GM12801 (cell line): Measurements from ENCODE around the gene EGFL6.

Source experiments
- TF ChIP-seq, protein P1 (sequence below): IDR thresholded peaks from one replicate; pipeline ENCODE4 v1.5.1; 2011; ENCODE audit warnings: control low read depth; ENCODE audit not compliant: insufficient read length; ENCODE audit errors: extremely low read depth

The EGFL6 gene

DNA sequence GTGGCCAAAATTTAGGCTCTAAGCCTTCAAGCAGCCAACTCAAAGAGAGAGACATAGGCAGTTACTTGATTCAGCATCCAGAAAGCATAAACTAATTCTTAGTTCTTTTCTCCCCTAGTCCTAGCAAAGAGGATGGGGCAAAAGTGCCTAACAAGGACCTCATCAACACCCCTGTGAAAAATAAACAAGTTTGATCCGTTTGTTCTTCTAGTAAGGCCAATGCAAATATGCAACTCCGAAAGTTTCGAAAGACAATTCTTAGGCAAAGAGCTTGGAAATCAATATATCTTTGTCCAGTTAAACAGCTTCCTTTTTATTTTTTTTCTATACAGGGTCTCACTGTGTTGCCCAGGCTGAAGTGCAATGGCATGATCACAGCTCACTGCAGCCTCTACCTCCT is 31.0 kb upstream of the EGFL6 start:
- TF ChIP-seq, protein P1, sequence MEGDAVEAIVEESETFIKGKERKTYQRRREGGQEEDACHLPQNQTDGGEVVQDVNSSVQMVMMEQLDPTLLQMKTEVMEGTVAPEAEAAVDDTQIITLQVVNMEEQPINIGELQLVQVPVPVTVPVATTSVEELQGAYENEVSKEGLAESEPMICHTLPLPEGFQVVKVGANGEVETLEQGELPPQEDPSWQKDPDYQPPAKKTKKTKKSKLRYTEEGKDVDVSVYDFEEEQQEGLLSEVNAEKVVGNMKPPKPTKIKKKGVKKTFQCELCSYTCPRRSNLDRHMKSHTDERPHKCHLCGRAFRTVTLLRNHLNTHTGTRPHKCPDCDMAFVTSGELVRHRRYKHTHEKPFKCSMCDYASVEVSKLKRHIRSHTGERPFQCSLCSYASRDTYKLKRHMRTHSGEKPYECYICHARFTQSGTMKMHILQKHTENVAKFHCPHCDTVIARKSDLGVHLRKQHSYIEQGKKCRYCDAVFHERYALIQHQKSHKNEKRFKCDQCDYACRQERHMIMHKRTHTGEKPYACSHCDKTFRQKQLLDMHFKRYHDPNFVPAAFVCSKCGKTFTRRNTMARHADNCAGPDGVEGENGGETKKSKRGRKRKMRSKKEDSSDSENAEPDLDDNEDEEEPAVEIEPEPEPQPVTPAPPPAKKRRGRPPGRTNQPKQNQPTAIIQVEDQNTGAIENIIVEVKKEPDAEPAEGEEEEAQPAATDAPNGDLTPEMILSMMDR: no peak

DNA sequence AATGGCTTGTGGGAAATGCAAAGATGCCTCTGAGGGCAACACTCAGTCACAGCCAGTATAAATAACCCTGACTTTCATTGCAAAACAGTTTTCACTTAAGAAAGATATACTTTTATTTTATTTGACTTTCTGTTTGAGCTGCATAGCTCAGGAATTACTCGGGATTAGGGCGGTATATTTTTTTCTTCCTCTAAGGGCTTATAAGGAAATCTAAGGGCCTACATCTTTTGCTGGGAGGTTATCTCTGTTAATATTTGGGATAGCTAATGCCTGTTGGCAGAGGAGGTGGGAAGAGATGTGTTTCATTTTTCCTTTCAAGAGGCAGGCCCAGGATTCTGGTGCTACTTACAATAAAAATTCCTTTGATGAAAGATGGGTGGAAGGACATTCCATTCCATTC is 28.8 kb upstream of the EGFL6 start:
- TF ChIP-seq, protein P1: no peak

DNA sequence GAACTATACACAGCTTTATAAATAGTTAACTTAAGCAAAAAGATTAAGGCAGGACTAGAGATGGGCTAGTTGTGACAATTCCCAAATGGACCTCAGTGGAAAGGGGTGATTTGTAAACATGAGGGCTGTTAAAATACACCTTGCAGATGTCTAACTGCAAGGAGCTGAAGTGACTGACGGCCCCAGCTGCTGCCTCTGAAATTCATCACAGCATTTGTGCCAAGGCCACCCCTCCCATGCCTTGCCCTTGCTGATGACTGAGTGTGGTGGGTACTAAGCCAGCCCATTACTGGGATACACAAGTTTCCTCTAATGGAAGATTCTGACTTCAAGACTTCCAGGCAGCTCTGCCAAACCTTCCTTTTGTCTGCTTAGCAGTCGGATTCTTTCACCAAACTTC is 23.7 kb upstream of the EGFL6 start:
- TF ChIP-seq, protein P1: no peak

DNA sequence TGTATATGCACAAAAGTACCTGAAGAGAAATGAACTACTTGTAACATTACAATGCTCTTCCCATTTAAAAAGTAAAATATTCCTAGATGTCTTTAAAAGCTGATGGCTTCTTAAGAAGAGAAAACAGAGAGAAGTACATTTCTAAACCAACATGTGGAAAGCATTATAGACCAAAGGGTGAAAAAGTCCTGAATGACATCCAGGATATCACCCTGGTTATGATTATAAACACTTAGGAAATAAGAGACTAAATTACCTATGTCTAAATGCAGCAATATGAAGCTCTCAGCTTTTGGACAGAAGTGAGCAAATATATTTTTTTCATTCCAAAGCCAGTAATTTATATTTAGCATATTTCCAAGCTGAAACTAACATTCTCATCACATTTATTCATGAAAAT is 21.7 kb upstream of the EGFL6 start:
- TF ChIP-seq, protein P1: no peak

DNA sequence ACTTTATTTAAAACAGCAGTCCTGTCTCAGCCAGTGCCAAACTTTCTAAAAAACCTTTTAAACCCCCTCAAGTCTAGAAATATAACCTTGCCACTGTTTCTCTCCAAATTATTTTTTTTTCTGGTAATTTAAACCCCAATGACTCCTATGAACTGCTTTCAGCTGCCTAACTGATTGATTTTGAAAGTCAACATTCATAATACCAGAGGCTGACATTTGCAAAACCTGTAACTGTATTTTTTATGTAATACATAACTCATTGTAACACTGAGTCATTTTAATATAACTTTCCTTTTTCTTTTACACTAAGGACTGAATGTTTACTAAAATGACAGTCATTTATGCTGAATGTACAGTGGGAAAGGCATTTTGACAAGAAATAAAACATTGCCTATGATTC is 19.1 kb upstream of the EGFL6 start:
- TF ChIP-seq, protein P1: no peak

DNA sequence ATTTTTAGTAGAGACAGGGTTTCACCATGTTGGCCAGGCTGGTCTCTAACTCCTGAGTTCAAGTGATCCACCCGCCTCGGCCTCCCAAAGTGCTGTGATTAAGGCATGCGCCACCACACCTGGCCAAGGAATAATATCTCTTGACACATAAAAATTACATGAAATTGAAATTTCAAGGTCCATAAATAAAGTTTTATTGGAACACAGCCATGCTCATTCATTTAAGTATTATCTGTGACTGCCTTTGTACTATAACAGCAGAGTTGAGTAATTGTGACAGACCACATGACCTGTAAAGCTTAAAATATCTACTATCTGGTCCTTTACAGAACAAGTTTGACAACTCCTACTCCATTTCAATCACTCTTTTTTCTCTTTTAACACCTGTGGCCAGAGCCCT is 17.8 kb upstream of the EGFL6 start:
- TF ChIP-seq, protein P1: no peak

DNA sequence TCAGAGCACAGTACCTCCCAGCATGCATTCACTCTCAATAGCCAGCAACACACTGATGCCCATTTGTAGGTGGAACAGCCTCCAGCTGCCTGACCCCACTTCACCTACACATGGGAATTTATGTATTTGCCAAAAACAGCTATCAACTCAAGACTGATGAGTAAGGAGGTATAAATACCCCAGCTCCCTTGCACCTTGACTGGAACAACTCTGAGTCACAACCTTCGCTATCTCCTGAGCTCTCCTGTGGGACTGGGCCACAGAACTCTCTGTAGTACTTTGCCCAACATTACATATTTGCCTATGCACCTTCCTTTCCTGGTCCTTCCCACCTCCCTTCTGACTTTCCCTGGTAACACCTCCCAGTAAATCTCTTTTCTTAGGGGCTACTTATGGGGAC is 16.5 kb upstream of the EGFL6 start:
- TF ChIP-seq, protein P1: no peak

DNA sequence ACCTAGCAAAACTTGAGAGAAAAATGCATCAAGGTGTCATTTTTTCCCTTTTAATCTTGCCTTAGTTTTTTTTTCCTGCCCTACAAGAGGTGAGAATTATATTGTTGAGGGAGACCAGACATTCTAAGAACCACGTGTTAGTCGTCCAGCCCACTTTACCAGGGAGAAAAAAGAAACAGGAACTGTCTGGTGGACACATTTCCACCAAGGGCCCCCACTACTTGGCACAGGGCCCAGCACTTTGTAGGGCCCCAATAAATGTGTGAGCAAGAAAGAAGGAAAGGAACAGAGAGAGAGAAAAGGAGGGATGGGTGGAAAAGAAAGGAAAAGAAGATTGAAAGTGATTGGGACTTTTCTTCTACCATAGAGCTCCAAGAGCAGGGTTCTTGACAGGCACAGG is 3.9 kb upstream of the EGFL6 start:
- TF ChIP-seq, protein P1: no peak
